ENCODE data around the gene DLG2.

The DLG2 gene

DNA sequence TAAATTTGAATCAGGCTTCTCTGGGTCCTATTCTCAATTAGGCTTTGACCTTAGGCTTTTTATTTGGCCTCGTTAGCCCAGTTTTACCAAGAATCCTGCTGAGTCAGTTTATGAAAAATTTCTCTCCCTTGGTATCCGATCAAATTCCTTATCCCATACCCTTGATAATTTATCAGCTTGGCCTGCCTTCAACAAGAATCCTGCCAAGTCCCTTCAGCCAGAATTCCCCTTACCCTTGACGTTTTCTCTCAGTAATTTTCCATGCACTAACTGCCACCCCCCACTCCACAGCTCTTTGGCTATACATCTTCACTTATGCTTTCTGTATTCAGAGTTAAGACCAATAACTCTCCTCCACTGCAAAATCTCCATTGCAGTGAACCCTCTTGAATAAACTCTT is 1530.0 kb downstream of the DLG2 start:
- TF ChIP-seq FOXM1 (IDR thresholded peaks at IDR 0.05; ENCODE audit: borderline replicate concordance, low read depth) (no peak), NFIC (IDR thresholded peaks at IDR 0.05) (no peak)
- TF ChIP-seq, protein P1, sequence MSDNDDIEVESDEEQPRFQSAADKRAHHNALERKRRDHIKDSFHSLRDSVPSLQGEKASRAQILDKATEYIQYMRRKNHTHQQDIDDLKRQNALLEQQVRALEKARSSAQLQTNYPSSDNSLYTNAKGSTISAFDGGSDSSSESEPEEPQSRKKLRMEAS (IDR thresholded peaks at IDR 0.05) = no peak

DNA sequence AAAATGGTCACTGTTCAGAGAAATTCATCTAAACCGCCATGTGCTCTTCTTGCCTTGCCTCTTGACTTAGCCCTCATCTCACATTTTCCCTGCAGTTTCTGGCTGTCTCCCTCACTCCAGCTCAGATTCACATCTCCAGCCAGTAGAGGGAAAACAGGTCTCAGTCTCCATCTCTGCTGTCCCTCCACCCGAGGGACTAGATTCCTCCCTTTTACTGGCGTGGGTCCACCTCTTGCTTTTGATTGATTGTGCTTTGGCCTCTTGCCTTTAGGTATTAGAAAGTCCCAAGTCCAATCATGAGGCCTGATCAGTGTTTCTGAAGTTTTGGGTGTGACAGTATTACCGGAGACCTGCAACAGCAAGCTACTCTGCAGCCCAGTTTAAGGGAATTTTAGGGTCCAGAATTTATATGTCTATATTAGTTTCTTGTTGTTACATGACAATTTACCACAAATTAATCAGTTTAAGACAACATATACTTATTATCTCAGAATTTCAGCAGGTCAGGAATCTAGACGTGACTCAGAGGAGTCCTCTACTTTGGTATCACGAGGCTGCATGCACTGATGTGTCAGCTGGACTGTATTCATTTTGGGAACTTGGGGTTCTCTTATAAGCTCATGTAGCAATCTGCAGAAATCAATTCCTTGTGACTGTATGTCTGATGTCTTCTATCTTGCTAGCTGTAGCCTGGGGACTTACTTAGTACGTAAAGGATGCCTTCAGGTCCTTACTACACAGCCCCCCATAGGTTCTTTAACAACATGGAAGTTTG is 1535.7 kb downstream of the DLG2 start:
- no peak for TF ChIP-seq RAD21 (IDR thresholded peaks at IDR 0.05; ENCODE audit: low read depth)
- no peak for TF ChIP-seq NFIC (IDR thresholded peaks at IDR 0.05)
- TF ChIP-seq, protein P1 (IDR thresholded peaks at IDR 0.05) = no peak
- no peak for TF ChIP-seq EGR1 (IDR thresholded peaks at IDR 0.05)
- no peak for TF ChIP-seq CEBPB (IDR thresholded peaks at IDR 0.05)
- TF ChIP-seq ZBTB7A (IDR thresholded peaks at IDR 0.05; ENCODE audit: low read depth) = no peak
- no peak for TF ChIP-seq CREB1 (IDR thresholded peaks at IDR 0.05; ENCODE audit: low read depth)
- TF ChIP-seq TCF12 (IDR thresholded peaks at IDR 0.05; ENCODE audit: low read depth) = no peak
- TF ChIP-seq, protein P2, sequence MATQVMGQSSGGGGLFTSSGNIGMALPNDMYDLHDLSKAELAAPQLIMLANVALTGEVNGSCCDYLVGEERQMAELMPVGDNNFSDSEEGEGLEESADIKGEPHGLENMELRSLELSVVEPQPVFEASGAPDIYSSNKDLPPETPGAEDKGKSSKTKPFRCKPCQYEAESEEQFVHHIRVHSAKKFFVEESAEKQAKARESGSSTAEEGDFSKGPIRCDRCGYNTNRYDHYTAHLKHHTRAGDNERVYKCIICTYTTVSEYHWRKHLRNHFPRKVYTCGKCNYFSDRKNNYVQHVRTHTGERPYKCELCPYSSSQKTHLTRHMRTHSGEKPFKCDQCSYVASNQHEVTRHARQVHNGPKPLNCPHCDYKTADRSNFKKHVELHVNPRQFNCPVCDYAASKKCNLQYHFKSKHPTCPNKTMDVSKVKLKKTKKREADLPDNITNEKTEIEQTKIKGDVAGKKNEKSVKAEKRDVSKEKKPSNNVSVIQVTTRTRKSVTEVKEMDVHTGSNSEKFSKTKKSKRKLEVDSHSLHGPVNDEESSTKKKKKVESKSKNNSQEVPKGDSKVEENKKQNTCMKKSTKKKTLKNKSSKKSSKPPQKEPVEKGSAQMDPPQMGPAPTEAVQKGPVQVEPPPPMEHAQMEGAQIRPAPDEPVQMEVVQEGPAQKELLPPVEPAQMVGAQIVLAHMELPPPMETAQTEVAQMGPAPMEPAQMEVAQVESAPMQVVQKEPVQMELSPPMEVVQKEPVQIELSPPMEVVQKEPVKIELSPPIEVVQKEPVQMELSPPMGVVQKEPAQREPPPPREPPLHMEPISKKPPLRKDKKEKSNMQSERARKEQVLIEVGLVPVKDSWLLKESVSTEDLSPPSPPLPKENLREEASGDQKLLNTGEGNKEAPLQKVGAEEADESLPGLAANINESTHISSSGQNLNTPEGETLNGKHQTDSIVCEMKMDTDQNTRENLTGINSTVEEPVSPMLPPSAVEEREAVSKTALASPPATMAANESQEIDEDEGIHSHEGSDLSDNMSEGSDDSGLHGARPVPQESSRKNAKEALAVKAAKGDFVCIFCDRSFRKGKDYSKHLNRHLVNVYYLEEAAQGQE (IDR thresholded peaks at IDR 0.05; ENCODE audit: low read depth) = no peak
- no peak for TF ChIP-seq EP300 (IDR thresholded peaks at IDR 0.05; ENCODE audit: borderline replicate concordance)

DNA sequence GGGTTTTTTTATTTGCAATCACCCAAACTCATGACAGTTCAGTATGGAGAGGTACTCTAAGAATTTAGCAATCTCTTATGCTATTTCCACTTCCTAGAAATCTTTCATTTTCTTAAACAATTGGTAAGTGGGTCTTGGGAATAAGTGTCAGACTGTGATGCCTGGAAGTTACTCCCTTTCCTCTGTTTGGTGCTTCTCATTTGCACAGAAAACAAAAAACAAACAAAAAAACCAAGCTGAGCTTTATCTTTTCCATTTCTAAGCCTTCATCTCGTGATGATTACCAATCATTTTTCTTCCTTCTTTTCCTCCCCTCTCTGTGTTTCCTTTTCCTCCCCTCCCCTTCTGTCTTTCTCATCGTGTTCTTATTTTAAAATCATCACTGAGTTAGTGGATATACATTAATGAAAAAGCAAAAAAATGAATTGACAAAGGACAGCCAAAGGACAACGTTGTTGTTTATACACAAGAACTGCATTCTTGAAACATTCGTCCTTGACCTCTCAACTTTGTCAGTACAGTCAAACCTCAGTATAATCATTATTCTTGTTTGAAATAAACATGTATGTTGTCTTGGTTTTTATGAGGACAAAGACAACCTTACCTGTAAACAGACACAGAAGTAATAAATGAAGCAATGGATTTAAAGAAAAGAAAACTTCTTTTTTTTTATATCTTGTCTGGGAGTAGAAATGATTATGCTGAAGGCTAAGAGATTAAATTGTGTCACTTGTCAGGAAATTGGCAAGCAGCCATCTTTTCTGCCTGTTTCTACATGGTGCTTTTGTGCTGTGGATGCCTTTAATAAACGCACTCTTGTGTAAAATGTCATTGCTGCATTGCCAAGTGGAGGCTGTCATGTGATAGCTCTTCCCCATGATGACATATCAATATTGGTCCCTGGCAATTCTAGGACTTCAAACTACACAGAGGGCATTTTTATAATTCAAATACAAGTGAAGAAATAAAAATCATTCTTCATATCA is 1537.8 kb downstream of the DLG2 start:
- no peak for TF ChIP-seq RAD21 (IDR thresholded peaks at IDR 0.05; ENCODE audit: low read depth)
- no peak for TF ChIP-seq YY1 (IDR thresholded peaks at IDR 0.05; ENCODE audit: low read depth)
- no peak for TF ChIP-seq FOXM1 (IDR thresholded peaks at IDR 0.05; ENCODE audit: borderline replicate concordance, low read depth)
- TF ChIP-seq TAF1 (IDR thresholded peaks at IDR 0.05; ENCODE audit: low read depth) = no peak
- TF ChIP-seq CEBPB (IDR thresholded peaks at IDR 0.05) = no peak
- TF ChIP-seq, protein P2 (IDR thresholded peaks at IDR 0.05; ENCODE audit: low read depth) = no peak
- no peak for TF ChIP-seq NFIC (IDR thresholded peaks at IDR 0.05)
- TF ChIP-seq, protein P1 (IDR thresholded peaks at IDR 0.05) = no peak
- TF ChIP-seq, protein P3, sequence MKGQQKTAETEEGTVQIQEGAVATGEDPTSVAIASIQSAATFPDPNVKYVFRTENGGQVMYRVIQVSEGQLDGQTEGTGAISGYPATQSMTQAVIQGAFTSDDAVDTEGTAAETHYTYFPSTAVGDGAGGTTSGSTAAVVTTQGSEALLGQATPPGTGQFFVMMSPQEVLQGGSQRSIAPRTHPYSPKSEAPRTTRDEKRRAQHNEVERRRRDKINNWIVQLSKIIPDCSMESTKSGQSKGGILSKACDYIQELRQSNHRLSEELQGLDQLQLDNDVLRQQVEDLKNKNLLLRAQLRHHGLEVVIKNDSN (IDR thresholded peaks at IDR 0.05) = no peak
- no peak for TF ChIP-seq EGR1 (IDR thresholded peaks at IDR 0.05)
- no peak for TF ChIP-seq TCF12 (IDR thresholded peaks at IDR 0.05; ENCODE audit: low read depth)

DNA sequence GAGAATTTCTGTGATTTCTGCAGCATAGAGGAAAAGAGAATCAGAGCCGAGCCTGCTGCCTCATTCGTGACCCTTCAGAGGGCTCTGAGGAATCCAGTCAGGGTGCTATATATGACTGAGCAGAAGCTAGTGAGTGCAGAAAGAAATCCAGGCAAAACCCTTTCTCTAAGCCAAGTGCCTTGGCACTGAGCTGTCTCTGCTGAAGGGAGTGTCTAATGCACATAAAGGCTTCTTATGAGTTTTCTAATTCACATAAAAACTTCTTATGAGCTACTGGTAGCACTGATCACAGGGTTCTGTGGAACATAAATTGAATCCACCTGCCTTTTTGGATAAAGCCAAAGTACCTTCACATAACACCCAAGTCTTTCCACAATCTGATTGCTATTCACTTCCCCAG is 1555.3 kb downstream of the DLG2 start:
- TF ChIP-seq, protein P3 (IDR thresholded peaks at IDR 0.05) = no peak

DNA sequence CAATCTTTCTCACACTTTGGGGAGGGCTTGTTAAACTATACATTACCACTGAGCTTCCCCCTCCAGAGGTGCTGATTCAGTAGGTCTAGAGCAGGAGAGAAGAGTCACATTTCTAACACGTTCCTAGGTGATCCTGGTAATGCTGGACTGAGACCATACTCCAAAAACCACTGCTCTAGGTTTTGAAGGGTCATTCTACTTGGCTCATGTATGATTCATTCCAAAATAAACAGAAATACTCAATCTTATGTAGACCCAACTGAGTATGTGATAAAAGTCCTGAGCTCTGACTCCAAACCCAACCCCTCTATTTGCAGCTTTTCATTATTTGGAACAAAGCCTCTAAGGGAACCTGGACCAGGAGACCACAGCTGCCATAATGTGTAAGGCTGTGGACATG is 1558.1 kb downstream of the DLG2 start:
- TF ChIP-seq CEBPB (IDR thresholded peaks at IDR 0.05) (no peak), ZBTB7A (IDR thresholded peaks at IDR 0.05; ENCODE audit: low read depth) (no peak), TAF1 (IDR thresholded peaks at IDR 0.05; ENCODE audit: low read depth) (no peak), CREB1 (IDR thresholded peaks at IDR 0.05; ENCODE audit: low read depth) (no peak), EGR1 (IDR thresholded peaks at IDR 0.05) (no peak), EP300 (IDR thresholded peaks at IDR 0.05; ENCODE audit: borderline replicate concordance) (no peak), TEAD4 (IDR thresholded peaks at IDR 0.05) (no peak), NFIC (IDR thresholded peaks at IDR 0.05) (no peak), FOXM1 (IDR thresholded peaks at IDR 0.05; ENCODE audit: borderline replicate concordance, low read depth) (no peak), YY1 (IDR thresholded peaks at IDR 0.05; ENCODE audit: low read depth) (no peak), TCF12 (IDR thresholded peaks at IDR 0.05; ENCODE audit: low read depth) (no peak), RAD21 (IDR thresholded peaks at IDR 0.05; ENCODE audit: low read depth) (no peak)
- TF ChIP-seq, protein P2 (IDR thresholded peaks at IDR 0.05; ENCODE audit: low read depth) = no peak
- TF ChIP-seq, protein P1 (IDR thresholded peaks at IDR 0.05) = no peak
- TF ChIP-seq, protein P3 (IDR thresholded peaks at IDR 0.05) = no peak
